HG03066 (cell line): ENCODE data around the gene C10orf95.
"Not testable (repeated sequence)": the region's sequence is repeated elsewhere in the genome, so short reads cannot be mapped to it uniquely, and the experiment has no call there.

Source experiments
- ATAC-seq: cut with Tn5 transposase; IDR thresholded peaks from one replicate; pipeline ENCODE4 v1.9.1; 2021; ENCODE audit warnings: low read depth; ENCODE audit not compliant: unreplicated experiment

The C10orf95 gene

DNA sequence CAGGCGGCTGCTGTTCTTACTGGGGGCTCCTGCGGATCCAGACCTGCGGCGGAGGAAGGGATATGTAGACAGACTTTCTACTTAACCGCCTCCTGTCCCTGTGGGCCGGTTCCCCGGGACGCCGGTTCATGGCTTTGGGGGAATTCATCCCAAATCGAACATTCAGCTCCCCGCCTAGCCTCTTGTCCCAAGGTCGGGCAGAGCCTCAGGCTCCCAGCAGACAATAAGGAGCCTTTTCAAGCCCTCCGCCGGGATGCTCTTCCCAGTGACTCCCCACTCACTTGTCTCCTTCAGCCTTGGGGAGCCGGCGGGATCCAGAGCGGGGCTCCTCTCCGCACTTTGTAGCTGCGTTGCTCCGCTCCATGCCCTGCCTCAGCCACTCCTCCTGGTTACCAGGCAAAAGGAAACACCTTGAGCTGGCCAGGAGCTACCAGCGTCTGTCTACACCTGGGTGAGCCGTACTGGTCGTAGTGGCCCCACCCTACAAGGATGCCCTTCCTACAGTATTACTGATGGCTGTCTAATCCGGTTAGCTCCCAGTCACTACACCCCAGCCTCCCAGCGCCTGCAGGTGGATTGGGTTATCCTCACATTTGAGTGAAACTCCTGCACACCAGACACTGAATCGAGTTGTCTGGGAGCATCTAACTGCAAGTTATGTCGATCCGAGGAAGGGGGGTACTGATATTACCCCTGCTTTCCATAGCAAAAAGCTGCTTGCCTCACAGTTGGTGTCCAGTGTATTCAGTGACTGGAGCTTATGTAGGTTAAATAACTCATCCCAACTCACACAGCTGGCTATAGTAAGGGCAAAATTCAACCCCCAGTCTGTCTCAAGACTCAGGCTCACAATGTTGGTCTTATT, at the start of gene C10orf95:
C10orf95 (minus strand) TSS at position 439 of the 865 bp plus-strand sequence. CDS start 450 bp downstream, outside the sequence.
- no peak for ATAC-seq

DNA sequence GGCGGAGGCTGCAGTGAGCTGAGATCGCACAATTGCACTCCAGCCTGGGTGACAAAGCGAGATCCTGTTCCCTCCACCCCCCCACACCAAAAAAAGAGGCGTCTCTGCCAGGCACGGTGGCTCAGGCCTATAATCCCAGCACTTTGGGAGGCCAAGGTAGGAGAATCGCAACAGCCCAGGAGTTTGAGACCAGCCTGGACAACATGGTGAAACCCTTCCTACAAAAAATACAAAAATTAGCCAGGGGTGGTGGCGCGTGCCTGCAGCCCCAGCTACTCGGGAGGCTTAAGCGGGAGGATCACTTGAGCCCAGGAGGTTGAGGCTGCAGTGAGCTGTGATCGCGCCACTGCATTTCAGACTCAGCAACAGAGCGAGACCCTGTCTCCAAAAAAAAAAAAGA, 49.3 kb upstream of the C10orf95 start:
- ATAC-seq = not testable (repeated sequence)

DNA sequence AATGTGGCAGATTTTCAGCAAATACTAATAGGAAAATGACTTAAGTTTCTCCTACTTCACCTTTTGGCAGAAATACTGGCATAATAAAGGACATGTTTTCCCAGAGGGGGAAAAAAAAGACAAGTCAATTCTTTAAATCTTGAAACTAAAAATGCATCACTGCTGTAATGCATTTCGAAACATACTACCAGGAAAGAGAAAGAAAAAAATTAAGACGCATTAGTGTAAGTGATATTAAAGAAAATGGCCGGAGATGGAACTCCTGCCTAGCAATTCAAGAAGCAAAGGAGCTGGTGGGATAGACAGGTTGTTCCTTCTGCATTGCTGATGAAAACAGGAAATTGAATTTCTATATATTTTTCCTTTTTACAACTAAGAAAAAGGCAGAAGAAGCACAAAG, 48.0 kb upstream of the C10orf95 start:
- no peak for ATAC-seq

DNA sequence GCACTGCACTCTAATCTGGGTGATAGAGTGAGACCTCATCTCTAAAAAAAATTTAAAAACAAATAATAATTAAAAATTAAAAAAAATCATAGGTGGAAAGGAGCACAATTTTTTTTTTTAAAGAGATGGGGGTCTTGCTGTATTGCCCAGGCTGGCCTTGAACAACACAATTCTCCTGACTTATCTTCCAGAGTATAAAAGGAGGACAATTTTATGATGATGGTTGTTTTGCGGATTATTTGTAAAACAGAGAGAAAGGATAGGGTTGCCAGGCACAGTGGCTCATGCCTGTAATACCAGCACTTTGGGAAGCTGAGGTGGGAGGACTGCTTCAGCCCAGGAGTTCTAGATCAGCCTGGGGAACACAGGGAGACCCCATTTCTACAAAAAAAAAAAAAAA, 46.2 kb upstream of the C10orf95 start:
- no peak for ATAC-seq

GRCh38 chr10:102493771-102494170, 42.4 kb upstream of the C10orf95 start:
- no peak for ATAC-seq

- ATAC-seq = no peak
Observed at GRCh38 chr10:102492983-102493382, 41.6 kb upstream of the C10orf95 start.

- ATAC-seq = no peak
Observed at GRCh38 chr10:102492344-102492939, 41.1 kb upstream of the C10orf95 start.

GRCh38 chr10:102491136-102491535, 39.8 kb upstream of the C10orf95 start:
- no peak for ATAC-seq

- ATAC-seq = no peak
Observed at GRCh38 chr10:102485093-102485784, 33.9 kb upstream of the C10orf95 start.

DNA sequence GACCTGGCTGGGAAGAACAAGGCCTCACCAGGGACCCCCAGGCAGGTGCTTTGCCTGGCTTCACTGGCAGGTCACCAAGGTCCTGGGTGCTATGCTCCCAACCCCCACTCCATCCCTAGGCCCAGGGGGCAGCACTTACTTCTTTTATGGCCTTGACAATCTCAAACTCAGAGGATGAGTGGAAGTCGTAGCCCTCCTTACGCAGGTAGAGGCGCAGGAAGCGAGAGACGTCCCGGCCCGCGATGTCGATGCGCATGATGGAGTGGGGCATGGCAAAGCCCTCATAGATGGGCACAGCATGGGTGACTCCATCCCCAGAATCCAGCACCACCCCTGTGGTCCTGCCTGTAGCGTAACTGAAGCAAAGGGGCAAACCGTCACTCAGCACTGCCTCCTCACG, 32.7 kb upstream of the C10orf95 start:
- ATAC-seq = no peak

- ATAC-seq = no peak
Observed at GRCh38 chr10:102480396-102480795, 29.1 kb upstream of the C10orf95 start.

DNA sequence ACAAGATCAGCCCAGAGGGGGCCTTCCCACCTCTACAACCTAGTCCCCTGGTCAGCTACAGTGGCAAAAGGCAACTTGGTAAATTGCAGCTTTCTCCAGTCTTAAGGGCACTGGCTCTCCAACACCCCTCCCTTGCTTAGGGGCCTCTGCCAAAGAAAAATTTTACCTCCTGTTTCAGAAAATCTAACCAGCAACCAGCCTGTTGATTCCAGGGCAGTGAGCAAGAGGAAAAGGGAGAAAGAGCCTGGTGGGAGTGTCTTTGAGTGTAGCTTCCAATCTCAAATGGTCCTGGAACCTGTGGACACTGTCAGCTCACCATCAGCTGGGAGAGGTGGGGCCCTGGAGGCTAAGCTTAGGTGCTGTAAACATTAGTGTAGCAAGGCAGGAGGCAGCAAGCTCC, 28.3 kb upstream of the C10orf95 start:
- no peak for ATAC-seq

DNA sequence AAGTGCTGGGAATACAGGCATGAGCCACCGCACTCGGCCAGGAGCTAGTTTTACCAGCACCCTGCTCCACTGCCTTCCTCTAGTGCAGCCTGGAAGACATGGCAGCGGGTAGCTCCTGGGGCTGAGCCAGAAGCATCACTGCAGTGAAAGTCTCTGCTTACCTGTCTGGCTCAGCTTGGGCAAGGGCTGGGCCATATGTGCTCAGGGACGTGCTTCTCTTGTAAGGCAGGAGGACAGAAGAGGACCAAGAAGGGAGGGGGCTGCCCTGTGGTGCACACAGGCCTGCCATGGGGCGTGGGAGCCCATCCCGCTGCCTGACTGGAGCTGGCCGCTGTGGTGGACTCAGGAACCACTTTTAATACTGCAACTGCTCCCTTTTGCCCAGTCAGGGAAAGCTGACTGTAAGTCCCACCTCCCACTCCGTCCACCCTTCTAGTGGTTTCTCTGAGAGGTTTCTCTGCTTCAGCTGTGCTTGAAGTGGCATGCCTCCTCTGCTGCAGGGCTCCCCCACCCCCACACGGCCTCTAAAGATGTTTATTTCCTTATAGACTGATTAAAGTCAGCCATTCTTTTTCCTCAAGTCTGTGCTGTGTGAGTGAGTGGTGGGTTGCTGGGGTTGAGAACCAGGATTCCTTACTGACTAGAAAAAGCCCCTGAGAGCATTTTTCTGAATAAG, 25.3 kb upstream of the C10orf95 start:
- no peak for ATAC-seq

GRCh38 chr10:102475451-102476040, 24.2 kb upstream of the C10orf95 start:
- ATAC-seq = no peak

DNA sequence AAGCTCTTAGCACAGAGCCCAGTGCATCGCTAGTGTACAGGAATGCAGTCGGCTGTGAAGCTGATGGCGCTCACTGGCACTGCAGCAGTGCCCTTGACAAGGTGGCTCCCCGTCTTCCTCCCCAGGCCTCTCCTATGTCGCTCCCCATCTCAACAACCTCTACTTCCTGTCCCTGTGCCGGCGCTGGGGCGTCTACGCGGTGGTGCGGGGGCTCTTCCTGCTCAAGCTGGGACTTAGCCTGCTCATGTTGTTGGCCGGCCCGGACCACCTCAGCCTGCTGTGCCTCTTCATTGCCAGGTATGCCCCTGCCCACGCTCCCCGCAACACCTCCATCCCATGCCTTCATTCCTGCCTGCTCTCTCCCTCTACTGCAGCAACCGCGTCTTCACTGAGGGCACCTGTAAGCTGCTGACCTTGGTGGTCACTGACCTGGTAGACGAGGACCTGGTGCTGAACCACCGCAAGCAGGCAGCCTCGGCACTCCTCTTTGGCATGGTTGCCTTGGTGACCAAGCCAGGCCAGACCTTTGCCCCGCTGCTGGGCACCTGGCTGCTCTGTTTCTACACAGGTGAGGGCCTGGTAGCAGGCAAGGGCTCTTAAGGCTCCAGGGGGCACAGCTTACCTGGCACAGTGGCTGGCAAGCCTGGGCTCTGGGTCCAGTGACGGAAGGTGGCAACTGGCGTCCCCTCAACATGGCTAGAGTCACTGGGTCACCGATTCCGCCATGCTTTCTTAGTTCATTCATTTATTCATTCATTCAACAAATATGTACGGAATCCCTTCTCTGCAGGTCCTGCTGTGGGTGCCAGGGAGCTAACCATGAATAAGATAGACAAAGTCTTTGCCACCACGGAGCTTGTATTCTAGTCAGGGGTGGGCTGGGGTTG, 22.3 kb upstream of the C10orf95 start:
- ATAC-seq = no peak

DNA sequence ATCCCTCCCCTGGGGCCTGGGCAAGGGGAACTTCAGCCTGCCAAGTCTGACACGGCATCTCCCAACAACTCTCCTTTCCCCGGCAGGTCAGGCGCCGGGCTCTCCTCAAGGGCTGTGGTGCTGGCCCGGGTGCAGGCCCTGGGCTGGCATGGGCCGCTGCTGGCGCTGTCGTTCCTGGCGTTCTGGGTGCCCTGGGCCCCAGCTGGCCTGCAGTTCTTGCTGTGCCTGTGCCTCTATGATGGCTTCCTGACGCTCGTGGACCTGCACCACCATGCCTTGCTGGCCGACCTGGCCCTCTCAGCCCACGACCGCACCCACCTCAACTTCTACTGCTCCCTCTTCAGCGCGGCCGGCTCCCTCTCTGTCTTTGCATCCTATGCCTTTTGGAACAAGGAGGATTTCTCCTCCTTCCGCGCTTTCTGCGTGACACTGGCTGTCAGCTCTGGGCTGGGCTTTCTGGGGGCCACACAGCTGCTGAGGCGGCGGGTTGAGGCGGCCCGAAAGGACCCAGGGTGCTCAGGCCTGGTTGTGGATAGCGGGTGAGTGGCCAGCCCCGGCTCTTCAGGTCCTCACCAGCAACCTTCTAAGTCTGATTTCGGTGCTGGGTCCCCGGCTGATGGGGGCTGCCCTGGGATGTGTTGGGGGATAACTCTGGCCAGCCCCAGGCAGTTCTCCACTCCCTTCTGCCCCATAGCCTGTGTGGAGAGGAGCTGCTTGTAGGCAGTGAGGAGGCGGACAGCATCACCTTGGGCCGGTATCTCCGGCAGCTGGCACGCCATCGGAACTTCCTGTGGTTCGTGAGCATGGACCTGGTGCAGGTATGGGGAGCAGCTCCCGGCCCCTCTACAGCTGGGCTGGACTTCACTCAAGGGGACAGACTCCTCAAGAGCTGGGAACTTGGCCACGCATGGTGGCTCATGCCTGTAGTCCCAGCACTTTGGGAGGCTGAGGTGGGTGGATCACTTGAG, 19.5 kb upstream of the C10orf95 start:
- ATAC-seq = no peak

- ATAC-seq = no peak
Observed at GRCh38 chr10:102468683-102469082, 17.3 kb upstream of the C10orf95 start.

- ATAC-seq = no peak
Observed at GRCh38 chr10:102467971-102468438, 16.7 kb upstream of the C10orf95 start.
